Trophoblast cell (in vitro differentiated cells and primary cell): ENCODE results near the gene PACS2.
"Not testable (repeated sequence)": the region's sequence is repeated elsewhere in the genome, so short reads cannot be mapped to it uniquely, and the experiment has no call there.

Experiments used
- DNase-seq, 2 donors: peaks; one replicate each; pipeline ENCODE4 v3.0.0-alpha.2; 2016
- H2AFZ ChIP-seq: 2 replicates; pipeline ENCODE4 v1.6.1; 2013; ENCODE audit warnings: low read length, moderate library complexity, mild to moderate bottlenecking; ENCODE audit not compliant: insufficient read depth, poor library complexity
- H2AK5ac ChIP-seq: 2 replicates; pipeline ENCODE4 v1.6.1; 2013; ENCODE audit warnings: mild to moderate bottlenecking, low read length
- H2BK120ac ChIP-seq: 2 replicates; pipeline ENCODE4 v1.6.1; 2013; ENCODE audit warnings: low read length, mild to moderate bottlenecking, moderate library complexity; ENCODE audit not compliant: insufficient read depth, poor library complexity
- H2BK12ac ChIP-seq: 2 replicates; pipeline ENCODE4 v1.6.1; 2013; ENCODE audit warnings: mild to moderate bottlenecking, low read length, moderate library complexity
- H2BK5ac ChIP-seq: 2 replicates; pipeline ENCODE4 v1.6.1; 2013; ENCODE audit warnings: low read length, low read depth, moderate library complexity, mild to moderate bottlenecking; ENCODE audit not compliant: poor library complexity
- H3K14ac ChIP-seq: 2 replicates; pipeline ENCODE4 v1.6.1; 2013; ENCODE audit warnings: mild to moderate bottlenecking, low read length
- H3K18ac ChIP-seq: 2 replicates; pipeline ENCODE4 v1.6.1; 2013; ENCODE audit warnings: mild to moderate bottlenecking, low read length
- H3K23ac ChIP-seq: 2 replicates; pipeline ENCODE4 v1.6.1; 2013; ENCODE audit warnings: low read length
- H3K27ac ChIP-seq: 2 replicates; pipeline ENCODE4 v1.5.1; 2013; ENCODE audit warnings: low read depth, mild to moderate bottlenecking, inconsistent platforms, low read length, moderate library complexity
- H3K27me3 ChIP-seq: 2 replicates; pipeline ENCODE4 v1.6.1; 2013; ENCODE audit warnings: inconsistent platforms, mild to moderate bottlenecking, low read length, moderate library complexity; ENCODE audit not compliant: insufficient read depth
- H3K36me3 ChIP-seq, 2 experiments: 1 replicate in 1 of 2; 2 replicates in 1 of 2; pipeline ENCODE4 v1.6.1; 2013; ENCODE audit warnings: low read length in 2 of 2, mild to moderate bottlenecking in 2 of 2, moderate library complexity in 1 of 2; ENCODE audit not compliant: insufficient read depth in 2 of 2, control insufficient read depth in 1 of 2
- H3K4ac ChIP-seq: 2 replicates; pipeline ENCODE4 v1.6.1; 2013; ENCODE audit warnings: low read depth, mild to moderate bottlenecking, low read length, moderate library complexity
- H3K4me1 ChIP-seq, 2 experiments: 1 replicate in 1 of 2; 2 replicates in 1 of 2; pipeline ENCODE4 v1.6.1; 2013; ENCODE audit warnings: low read length in 2 of 2, mild to moderate bottlenecking in 2 of 2, moderate library complexity in 1 of 2; ENCODE audit not compliant: insufficient read depth in 2 of 2, control insufficient read depth in 1 of 2
- H3K4me2 ChIP-seq: 2 replicates; pipeline ENCODE4 v1.6.1; 2013; ENCODE audit warnings: inconsistent platforms, mild to moderate bottlenecking, low read length, moderate library complexity
- H3K4me3 ChIP-seq: 2 replicates; pipeline ENCODE4 v1.5.1; 2013; ENCODE audit warnings: mild to moderate bottlenecking, low read depth, low read length, inconsistent platforms
- H3K79me1 ChIP-seq: one replicate; pipeline ENCODE4 v1.6.1; 2013; ENCODE audit warnings: low read length
- H3K79me2 ChIP-seq: 2 replicates; pipeline ENCODE4 v1.6.1; 2013; ENCODE audit warnings: low read length, mild to moderate bottlenecking; ENCODE audit not compliant: control insufficient read depth, insufficient read depth, poor library complexity
- H3K9ac ChIP-seq: 2 replicates; pipeline ENCODE4 v1.6.1; 2013; ENCODE audit warnings: mild to moderate bottlenecking, low read length
- H3K9me3 ChIP-seq: 2 replicates; pipeline ENCODE4 v1.6.1; 2013; ENCODE audit warnings: low read depth, mild to moderate bottlenecking, control low read depth, inconsistent platforms, low read length; ENCODE audit not compliant: insufficient read depth
- H4K12ac ChIP-seq: 2 replicates; pipeline ENCODE4 v1.6.1; 2013; ENCODE audit warnings: low read depth, mild to moderate bottlenecking, low read length, moderate library complexity
- H4K8ac ChIP-seq: 2 replicates; pipeline ENCODE4 v1.6.1; 2013; ENCODE audit warnings: low read depth, mild to moderate bottlenecking, low read length, moderate library complexity
- H4K91ac ChIP-seq: one replicate; pipeline ENCODE4 v1.6.1; 2013; ENCODE audit warnings: low read depth, mild to moderate bottlenecking, low read length, moderate library complexity
- WGBS: extraction: QIAGEN DNeasy Blood & Tissue Kit; methylation state at CpG from one replicate; pipeline ENCODE4 v1.1.7; 2013; ENCODE audit warnings: missing lambda C conversion rate; ENCODE audit not compliant: insufficient read length, insufficient coverage; ENCODE audit errors: extremely low coverage; 5-methylcytosine and 5-hydroxymethylcytosine counted together

The PACS2 gene

DNA sequence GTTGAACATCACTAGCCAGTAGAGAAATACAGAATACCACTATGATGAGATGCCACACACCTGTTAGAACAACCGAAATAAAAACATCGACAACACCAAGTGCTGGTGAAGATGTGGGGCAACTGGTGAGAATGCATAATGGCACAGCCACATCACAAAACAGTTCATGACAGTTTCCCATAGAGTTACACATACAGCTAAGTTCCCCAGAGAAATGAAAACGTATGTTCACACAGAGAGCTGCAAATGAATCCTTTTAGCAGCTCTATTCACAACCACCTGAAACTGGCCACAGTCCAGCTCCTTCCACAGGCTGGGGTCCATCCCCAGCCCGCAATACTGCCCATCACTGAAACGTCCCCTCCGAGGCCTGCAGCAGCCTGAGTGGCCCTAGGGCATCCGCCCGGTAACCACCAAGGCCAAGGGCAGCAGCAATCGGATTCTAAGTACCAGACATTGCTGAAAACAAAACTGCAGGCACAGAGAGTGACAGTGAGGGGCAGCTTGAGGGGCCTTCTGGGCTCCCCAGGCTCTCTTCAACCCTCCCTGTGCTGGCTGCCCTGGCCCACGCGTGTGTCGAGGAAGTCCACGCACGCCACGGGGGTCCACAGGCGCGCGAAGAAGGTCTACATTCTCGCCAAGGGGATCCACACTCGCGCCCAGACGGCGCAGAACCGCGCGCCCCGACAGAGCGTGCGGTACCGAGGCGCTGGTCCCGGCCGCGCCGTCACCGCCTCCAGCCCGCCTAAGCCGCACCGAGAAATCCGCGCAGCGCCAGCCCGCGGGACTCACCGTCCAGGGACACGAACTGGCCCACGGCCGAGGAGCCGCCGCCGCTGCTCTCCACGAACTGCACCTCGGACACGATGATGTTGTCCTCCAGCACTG lies 14.7 kb upstream of the PACS2 start:
- H3K23ac ChIP-seq: no peak overlapping the region
- DNase-seq: no peak
- H3K4me1 ChIP-seq: peaks cover 0 to 4% of the 10 kb centered on the region in 2 experiments
- H4K12ac ChIP-seq: peak overlapping the region; percentile 61
- peak overlapping the region; percentile 17 for H4K91ac ChIP-seq
- H2BK120ac ChIP-seq: peak overlapping the region; percentile 47
- H3K27ac ChIP-seq: peak overlapping the region; percentile 91
- peak overlapping the region; percentile 93 for H3K9ac ChIP-seq
- peak overlapping the region; percentile 78 for H3K18ac ChIP-seq
- H3K79me1 ChIP-seq: peaks cover 10% of the 10 kb centered on the region
- no peaks in the 10 kb centered on the region for H3K27me3 ChIP-seq
- WGBS: no CpG with 5 or more reads among the region's 54 CpGs
- peak overlapping the region; percentile 43 for H4K8ac ChIP-seq
- H2AK5ac ChIP-seq: peak overlapping the region; percentile 39
- H3K4me3 ChIP-seq: peak overlapping the region; percentile 94
- peak overlapping the region; percentile 75 for H3K14ac ChIP-seq
- H2AFZ ChIP-seq: peak overlapping the region; percentile 84
- H2BK5ac ChIP-seq: peak overlapping the region; percentile 3
- H3K4me2 ChIP-seq: peak overlapping the region; percentile 94
- H2BK12ac ChIP-seq: no peak overlapping the region
- H3K4ac ChIP-seq: peak overlapping the region; percentile 50
- H3K79me2 ChIP-seq: peaks cover 9% of the 10 kb centered on the region
- no peaks in the 10 kb centered on the region for H3K36me3 ChIP-seq
- peaks cover 4% of the 10 kb centered on the region for H3K9me3 ChIP-seq

DNA sequence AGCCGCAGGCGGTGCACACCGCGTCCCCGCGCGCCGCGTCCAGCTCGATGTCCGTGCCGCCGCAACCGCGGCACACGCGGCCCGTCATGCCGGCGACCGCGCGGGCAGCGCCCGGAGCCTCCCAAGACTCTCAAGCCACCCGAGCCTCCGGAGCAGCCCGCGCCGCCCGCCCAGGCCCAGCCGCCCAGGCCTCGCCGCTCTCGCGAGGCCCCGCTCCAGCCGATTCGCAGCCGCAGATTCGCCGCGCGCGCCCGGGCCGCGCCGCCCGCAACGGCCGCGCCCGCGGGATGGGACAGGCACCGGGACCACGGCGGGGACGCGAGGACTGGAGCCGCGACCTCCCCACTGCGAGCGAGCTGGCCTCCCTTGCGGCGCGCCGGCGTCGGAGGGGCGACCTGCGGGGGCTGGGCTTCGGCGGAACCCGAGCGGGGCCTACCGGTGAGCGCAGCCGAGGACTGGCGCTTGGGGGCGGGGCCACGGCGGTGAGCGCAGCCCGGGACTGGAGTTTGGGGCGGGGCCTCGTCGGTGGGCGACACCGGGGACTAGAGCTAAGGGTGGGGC lies 13.9 kb upstream of the PACS2 start, which contains the start of gene BRF1:
Gene BRF1, minus strand, starts transcription at position 460 of the 561 bp plus-strand sequence. Its CDS starts 372 bp downstream, at position 88.
- H3K79me1 ChIP-seq: peaks cover 10% of the 10 kb centered on the region
- peak within 1 kb of the TSS; percentile 94 for H3K4me2 ChIP-seq
- peak within 1 kb of the TSS; percentile 41 for H2BK12ac ChIP-seq
- H3K79me2 ChIP-seq: peaks cover 9% of the 10 kb centered on the region
- peaks cover 4% of the 10 kb centered on the region for H3K9me3 ChIP-seq
- H2BK5ac ChIP-seq: peak within 1 kb of the TSS; percentile 86
- H4K91ac ChIP-seq: peak within 1 kb of the TSS; percentile 97
- peak within 1 kb of the TSS; percentile 96 for H2AFZ ChIP-seq
- H3K27me3 ChIP-seq: no peaks in the 10 kb centered on the region
- H3K14ac ChIP-seq: peak within 1 kb of the TSS; percentile 96
- DNase-seq: peak; percentile 47 to 89
- peak within 1 kb of the TSS; percentile 91 for H3K27ac ChIP-seq
- H4K8ac ChIP-seq: peak within 1 kb of the TSS; percentile 98
- H3K18ac ChIP-seq: peak within 1 kb of the TSS; percentile 85
- H3K9ac ChIP-seq: peak within 1 kb of the TSS; percentile 93
- peak within 1 kb of the TSS; percentile 39 for H2AK5ac ChIP-seq
- peak within 1 kb of the TSS; percentile 75 for H3K4ac ChIP-seq
- peak within 1 kb of the TSS; percentile 94 for H3K4me3 ChIP-seq
- H4K12ac ChIP-seq: peak within 1 kb of the TSS; percentile 83
- no CpG with 5 or more reads among the region's 90 CpGs for WGBS
- H3K36me3 ChIP-seq: no peaks in the 10 kb centered on the region
- H2BK120ac ChIP-seq: peak within 1 kb of the TSS; percentile 93
- H3K23ac ChIP-seq: no peak within 1 kb of the TSS
- H3K4me1 ChIP-seq: peaks cover 0 to 4% of the 10 kb centered on the region in 2 experiments

DNA sequence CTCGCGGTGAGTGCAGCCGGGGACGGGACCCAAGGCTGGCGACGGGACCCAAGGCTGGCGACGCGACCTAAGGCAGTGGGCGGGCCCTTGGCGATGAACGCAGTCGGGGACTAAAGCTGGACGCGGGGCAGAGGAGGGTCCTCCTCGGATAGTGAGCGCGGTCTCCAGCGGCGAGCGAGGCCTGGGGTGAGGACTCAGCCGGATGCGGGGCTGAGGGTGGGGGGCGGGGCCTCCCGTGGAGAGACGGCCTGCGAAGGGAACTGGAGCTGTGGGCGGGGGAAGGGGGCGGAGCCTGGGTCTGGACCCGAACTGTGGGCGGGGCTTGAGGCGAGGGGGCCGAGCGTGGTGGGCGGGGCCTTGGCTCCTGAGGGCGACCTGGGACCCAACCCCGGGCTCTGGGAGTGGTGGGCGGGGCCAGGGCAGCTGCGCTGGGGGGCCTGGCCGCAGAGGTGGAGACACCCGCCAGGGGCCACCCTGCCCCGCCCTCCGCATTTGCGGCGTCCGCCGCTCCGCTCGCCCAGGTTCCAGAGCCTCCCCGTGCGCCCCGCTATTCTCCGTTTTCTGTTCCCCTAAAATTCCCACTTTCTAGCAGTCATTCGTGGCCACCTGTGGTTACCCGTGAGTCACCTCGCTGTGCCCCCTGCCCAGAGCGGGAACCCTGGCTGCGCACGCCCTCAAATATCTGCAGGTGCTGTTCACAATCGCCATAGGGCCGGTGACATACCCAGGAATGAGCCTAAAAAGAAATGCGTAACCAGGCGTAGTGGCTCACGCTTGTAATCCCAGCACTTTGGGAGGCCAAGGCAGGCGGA lies 13.2 kb upstream of the PACS2 start:
- Histone ChIP-seq H3K4me1 (peaks cover 0 to 4% of the 10 kb centered on the region in 2 experiments), H2BK5ac (peak overlapping the region; percentile 86), H3K27me3 (no peaks in the 10 kb centered on the region), H3K27ac (peak overlapping the region; percentile 91), H3K4me2 (peak overlapping the region; percentile 94), H2BK120ac (peak overlapping the region; percentile 93), H2AK5ac (no peak overlapping the region), H3K79me1 (peaks cover 10% of the 10 kb centered on the region), H3K18ac (peak overlapping the region; percentile 85), H3K4me3 (peak overlapping the region; percentile 94), H3K4ac (peak overlapping the region; percentile 75), H4K91ac (peak overlapping the region; percentile 97), H4K8ac (peak overlapping the region; percentile 98), H3K9me3 (peaks cover 4% of the 10 kb centered on the region), H2AFZ (peak overlapping the region; percentile 96), H3K23ac (no peak overlapping the region), H2BK12ac (peak overlapping the region; percentile 41), H3K9ac (no peak overlapping the region), H3K14ac (peak overlapping the region; percentile 96), H4K12ac (peak overlapping the region; percentile 83), H3K36me3 (no peaks in the 10 kb centered on the region), H3K79me2 (peaks cover 9% of the 10 kb centered on the region)
- WGBS: no CpG with 5 or more reads among the region's 65 CpGs
- DNase-seq: peak; percentile 97 to 98

DNA sequence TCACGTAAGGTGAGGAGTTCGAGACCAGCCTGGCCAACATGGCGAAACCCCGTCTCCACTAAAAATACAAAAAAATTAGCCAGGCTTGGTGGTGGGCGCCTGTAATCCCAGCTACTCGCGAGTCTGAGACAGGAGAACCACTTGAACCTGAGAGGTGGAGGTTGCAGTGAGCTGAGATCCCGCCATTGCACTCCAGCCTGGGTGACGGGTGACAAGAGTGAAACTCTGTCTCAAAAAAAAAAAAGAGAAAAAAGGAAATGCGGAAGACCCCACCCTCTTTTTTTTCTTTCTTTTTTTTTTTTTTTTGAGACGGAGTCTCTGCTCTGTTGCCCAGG lies 12.7 kb upstream of the PACS2 start:
- peak overlapping the region; percentile 61 for H3K4me3 ChIP-seq
- H3K27me3 ChIP-seq, H3K14ac ChIP-seq, H2BK5ac ChIP-seq, H2AK5ac ChIP-seq, H3K4me1 ChIP-seq, H3K36me3 ChIP-seq, H4K91ac ChIP-seq, H4K12ac ChIP-seq, H4K8ac ChIP-seq, H3K9me3 ChIP-seq, H3K18ac ChIP-seq, DNase-seq, H3K23ac ChIP-seq, H3K4ac ChIP-seq, H3K9ac ChIP-seq, H3K27ac ChIP-seq, H3K79me2 ChIP-seq, H2BK120ac ChIP-seq, H2BK12ac ChIP-seq: not testable (repeated sequence)
- peak overlapping the region; percentile 94 for H3K4me2 ChIP-seq
- H3K79me1 ChIP-seq: peaks cover 10% of the 10 kb centered on the region
- peak overlapping the region; percentile 80 for H2AFZ ChIP-seq
- no CpG with 5 or more reads among the region's 11 CpGs for WGBS
